SK-N-SH (cell line): ENCODE measurements around the gene ARHGEF17. TPM values are rescaled to one million over a fixed set of nuclear protein-coding genes. Genes with fewer than 3 reads are reported as not detected.
A peak's percentile ranks its signal among the peaks of the same experiment; 100 is the strongest.

ENCODE experiments used
- CTCF ChIA-PET: fragments of 300-600, 350-600 bp; formaldehyde crosslinking; extraction: SDS; loops from one replicate; lab custom pipeline; 2021; lab: Yijun Ruan, JAX
- POLR2A ChIA-PET: fragments of 350-600 bp; sonication (Branson Sonifier 250); formaldehyde crosslinking; extraction: SDS; loops from one replicate; lab custom pipeline; 2020; ENCODE audit warnings: antibody characterized with exemption, inconsistent platforms; lab: Yijun Ruan, JAX
- DNase-seq: peaks from one replicate; pipeline ENCODE4 v3.0.0; 2012
- H2AFZ ChIP-seq: fragments of 200-600 bp; sonication (generic); 2 replicates; pipeline ENCODE4 v1.8.1; 2016; ENCODE audit warnings: antibody characterized with exemption, mild to moderate bottlenecking, low read depth
- H3F3A ChIP-seq: fragments of 200-600 bp; sonication (generic); replicated peaks from 2 replicates; pipeline ENCODE3; 2016; ENCODE audit warnings: antibody characterized with exemption, mild to moderate bottlenecking; ENCODE audit not compliant: insufficient read depth
- H3K27ac ChIP-seq, 2 experiments: fragments of 200-500 bp in 1 of 2; fragments of 200-600 bp in 1 of 2; sonication (Bioruptor generic) in 1 of 2; sonication (generic), shearing (Covaris generic) in 1 of 2; 2 replicates each; pipeline versions ENCODE4 v1.5.1 to v1.6.1; 2014 to 2016; ENCODE audit warnings: low read depth in 2 of 2, inconsistent platforms in 1 of 2, low read length in 1 of 2, mild to moderate bottlenecking in 1 of 2, mixed read lengths in 1 of 2
- H3K27me3 ChIP-seq: fragments of 200-600 bp; sonication (generic), shearing (Covaris generic); 2 replicates; pipeline ENCODE4 v1.6.1; 2016; ENCODE audit warnings: mixed run types; ENCODE audit not compliant: insufficient read depth
- H3K36me3 ChIP-seq, 2 experiments: fragments of 200-500 bp in 1 of 2; fragments of 200-600 bp in 1 of 2; sonication (Bioruptor generic) in 1 of 2; sonication (generic) in 1 of 2; replicated peaks in 1 of 2; 2 replicates each; pipeline versions ENCODE3 to v1.5.1; 2014 to 2016; ENCODE audit warnings: low read length in 1 of 2, mild to moderate bottlenecking in 1 of 2; ENCODE audit not compliant: insufficient read depth in 2 of 2, control insufficient read depth in 1 of 2
- H3K4me1 ChIP-seq, 2 experiments: fragments of 200-500 bp in 1 of 2; fragments of 200-600 bp in 1 of 2; sonication (Bioruptor generic) in 1 of 2; sonication (generic), shearing (Covaris generic) in 1 of 2; 2 replicates each; pipeline versions ENCODE4 v1.5.1 to v1.6.1; 2014 to 2016; ENCODE audit warnings: low read depth in 1 of 2, low read length in 1 of 2, mixed run types in 1 of 2; ENCODE audit not compliant: insufficient read depth in 2 of 2, control insufficient read depth in 1 of 2
- H3K4me2 ChIP-seq: fragments of 200-600 bp; sonication (generic), shearing (Covaris generic); 2 replicates; pipeline ENCODE4 v1.6.1; 2017; ENCODE audit warnings: mixed run types
- H3K4me3 ChIP-seq, 2 experiments: fragments of 200-500 bp in 1 of 2; fragments of 200-600 bp in 1 of 2; sonication (Bioruptor generic) in 1 of 2; sonication (generic), shearing (Covaris generic) in 1 of 2; 2 replicates each; pipeline versions ENCODE4 v1.5.1 to v1.8.1; 2014 to 2016; ENCODE audit warnings: low read depth in 2 of 2, inconsistent platforms in 1 of 2, low read length in 1 of 2, mild to moderate bottlenecking in 1 of 2, mixed read lengths in 1 of 2, moderate library complexity in 1 of 2
- H3K79me2 ChIP-seq: fragments of 200-600 bp; sonication (generic); 2 replicates; pipeline ENCODE4 v1.8.1; 2017; ENCODE audit warnings: mild to moderate bottlenecking; ENCODE audit not compliant: insufficient read depth
- H3K9ac ChIP-seq: fragments of 200-600 bp; sonication (generic); 2 replicates; pipeline ENCODE4 v1.6.1; 2017; ENCODE audit warnings: mixed run types
- H3K9me2 ChIP-seq: fragments of 200-600 bp; sonication (generic); 2 replicates; pipeline ENCODE4 v1.6.1; 2017; ENCODE audit warnings: mixed run types
- H3K9me3 ChIP-seq: fragments of 200-600 bp; sonication (generic); 2 replicates; pipeline ENCODE4 v1.6.1; 2017; ENCODE audit warnings: mixed run types, mild to moderate bottlenecking, moderate library complexity
- H4K20me1 ChIP-seq: fragments of 200-600 bp; sonication (generic); 2 replicates; pipeline ENCODE4 v1.6.1; 2017; ENCODE audit warnings: mild to moderate bottlenecking, mixed run types; ENCODE audit not compliant: insufficient read depth
- CHD2 ChIP-seq: fragments of 150-350 bp; IDR thresholded peaks from 2 replicates; pipeline ENCODE4 v1.6.1; 2018; ENCODE audit warnings: low read length; ENCODE audit not compliant: partially characterized antibody
- ELF1 ChIP-seq: IDR thresholded peaks from 2 replicates; pipeline ENCODE4 v1.4.0; 2012
- EP300 ChIP-seq, 2 experiments: IDR thresholded peaks; 2 replicates each; pipeline versions ENCODE4 v1.4.0 to v1.6.1; 2012; ENCODE audit warnings: borderline replicate concordance in 1 of 2, low read depth in 1 of 2, low read length in 1 of 2
- EZH2phosphoT487 ChIP-seq: fragments of 200-600 bp; sonication (generic); IDR thresholded peaks from 2 replicates; pipeline ENCODE4 v1.6.1; 2017; ENCODE audit warnings: low read depth, mixed run types, mild to moderate bottlenecking, antibody characterized with exemption, moderate library complexity, borderline replicate concordance
- FOSL2 ChIP-seq: IDR thresholded peaks from 2 replicates; pipeline ENCODE4 v1.4.0; 2012; ENCODE audit warnings: low read depth, mild to moderate bottlenecking, moderate library complexity, borderline replicate concordance
- FOXJ3 ChIP-seq: sonication (generic); formaldehyde crosslinking; IDR thresholded peaks from 2 replicates; pipeline ENCODE4 v1.5.1; 2020; ENCODE audit warnings: mild to moderate bottlenecking, missing genetic modification reagents
- GATA2 ChIP-seq: sonication (generic); formaldehyde crosslinking; IDR thresholded peaks from 2 replicates; pipeline ENCODE4 v1.5.0; 2020; ENCODE audit warnings: mild to moderate bottlenecking, missing genetic modification reagents
- MAX ChIP-seq: IDR thresholded peaks from 2 replicates; pipeline ENCODE4 v1.4.0; 2012; ENCODE audit warnings: low read depth
- MXI1 ChIP-seq: IDR thresholded peaks from 2 replicates; pipeline ENCODE4 v1.6.1; 2012; ENCODE audit warnings: mild to moderate bottlenecking, low read depth, low read length, improper control_type of control experiment
- NFIC ChIP-seq: IDR thresholded peaks from 2 replicates; pipeline ENCODE4 v1.4.0; 2012; ENCODE audit warnings: borderline replicate concordance
- RAD21 ChIP-seq: IDR thresholded peaks from 2 replicates; pipeline ENCODE4 v1.6.1; 2012; ENCODE audit warnings: mild to moderate bottlenecking, low read length
- RCOR1 ChIP-seq: fragments of 150-350 bp; IDR thresholded peaks from 2 replicates; pipeline ENCODE4 v1.6.1; 2017; ENCODE audit warnings: antibody characterized with exemption, low read length
- RFX5 ChIP-seq: IDR thresholded peaks from 2 replicates; pipeline ENCODE4 v1.6.1; 2012; ENCODE audit warnings: mild to moderate bottlenecking, improper control_type of control experiment, low read length
- SIN3A ChIP-seq: IDR thresholded peaks from 2 replicates; pipeline ENCODE4 v1.6.1; 2012; ENCODE audit warnings: low read depth, mild to moderate bottlenecking, low read length, moderate library complexity, borderline replicate concordance
- SMC3 ChIP-seq: IDR thresholded peaks from 2 replicates; pipeline ENCODE4 v1.6.1; 2012; ENCODE audit warnings: low read depth, low read length, improper control_type of control experiment
- TAF1 ChIP-seq: IDR thresholded peaks from 2 replicates; pipeline ENCODE4 v1.6.1; 2012; ENCODE audit warnings: low read depth, mild to moderate bottlenecking, low read length, moderate library complexity, borderline replicate concordance
- TEAD4 ChIP-seq: IDR thresholded peaks from 2 replicates; pipeline ENCODE4 v1.4.0; 2012; ENCODE audit warnings: mild to moderate bottlenecking, borderline replicate concordance; ENCODE audit not compliant: insufficient read depth
- USF2 ChIP-seq: fragments of 150-350 bp; IDR thresholded peaks from 2 replicates; pipeline ENCODE4 v1.6.1; 2017; ENCODE audit warnings: antibody characterized with exemption, low read length, low read depth, borderline replicate concordance
- YY1 ChIP-seq: IDR thresholded peaks from 2 replicates; pipeline ENCODE4 v1.4.0; 2012; ENCODE audit warnings: low read depth, mild to moderate bottlenecking
- WGBS: methylation state at CpG from one replicate; pipeline ENCODE4 v1.1.6; 2017; ENCODE audit warnings: low lambda C conversion rate; 5-methylcytosine and 5-hydroxymethylcytosine counted together
- polyA plus RNA-seq, 3 experiments: library from polyadenylated mRNA; depleted of rRNA; stranded (reverse); fragments of >200 nt; gene quantifications; 2 replicates each; pipeline ENCODE4 v1.2.3, GENCODE V29; 2012
- TF ChIP-seq, protein P1 (sequence below): fragments of 200-600 bp; sonication (generic); IDR thresholded peaks from 2 replicates; pipeline ENCODE4 v1.6.1; 2017; ENCODE audit warnings: antibody characterized with exemption, mild to moderate bottlenecking, moderate library complexity

Gene ARHGEF17
- polyA plus RNA-seq, 1 of the 3 experiments (the other 2 are of a cell fraction) = 45.9 TPM

- H3K36me3 ChIP-seq = peaks cover 9 to 38% of the 10 kb centered on the region in 2 experiments
- no peaks in the 10 kb centered on the region for H3K79me2 ChIP-seq
- TF ChIP-seq MXI1 (0 out of 2 replicates have a peak, but pooled peaks have one; percentile 38), USF2 (no peak), SMC3 (peak; percentile 94), CHD2 (peak; percentile 19), RAD21 (peak; percentile 94)
- TF ChIP-seq, protein P1, sequence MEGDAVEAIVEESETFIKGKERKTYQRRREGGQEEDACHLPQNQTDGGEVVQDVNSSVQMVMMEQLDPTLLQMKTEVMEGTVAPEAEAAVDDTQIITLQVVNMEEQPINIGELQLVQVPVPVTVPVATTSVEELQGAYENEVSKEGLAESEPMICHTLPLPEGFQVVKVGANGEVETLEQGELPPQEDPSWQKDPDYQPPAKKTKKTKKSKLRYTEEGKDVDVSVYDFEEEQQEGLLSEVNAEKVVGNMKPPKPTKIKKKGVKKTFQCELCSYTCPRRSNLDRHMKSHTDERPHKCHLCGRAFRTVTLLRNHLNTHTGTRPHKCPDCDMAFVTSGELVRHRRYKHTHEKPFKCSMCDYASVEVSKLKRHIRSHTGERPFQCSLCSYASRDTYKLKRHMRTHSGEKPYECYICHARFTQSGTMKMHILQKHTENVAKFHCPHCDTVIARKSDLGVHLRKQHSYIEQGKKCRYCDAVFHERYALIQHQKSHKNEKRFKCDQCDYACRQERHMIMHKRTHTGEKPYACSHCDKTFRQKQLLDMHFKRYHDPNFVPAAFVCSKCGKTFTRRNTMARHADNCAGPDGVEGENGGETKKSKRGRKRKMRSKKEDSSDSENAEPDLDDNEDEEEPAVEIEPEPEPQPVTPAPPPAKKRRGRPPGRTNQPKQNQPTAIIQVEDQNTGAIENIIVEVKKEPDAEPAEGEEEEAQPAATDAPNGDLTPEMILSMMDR = peak; percentile 81
- no peak overlapping the region for H3K27ac ChIP-seq
- no peaks in the 10 kb centered on the region for H3K4me1 ChIP-seq
- H4K20me1 ChIP-seq = no peaks in the 10 kb centered on the region
- no peak overlapping the region for H3K9ac ChIP-seq
- H3K9me2 ChIP-seq = no peaks in the 10 kb centered on the region
- CTCF ChIA-PET = interaction anchor here (1.0 to 10.2 kb wide), 16 partner anchors 10 to 299 kb away, joined by 3 to 122 read pairs (median 4); no protein-coding TSS in a partner anchor
- no peak overlapping the region for H2AFZ ChIP-seq
- H3K4me2 ChIP-seq = no peak overlapping the region
- H3F3A ChIP-seq = peaks cover 5% of the 10 kb centered on the region
- H3K4me3 ChIP-seq = no peak overlapping the region
- H3K9me3 ChIP-seq = no peaks in the 10 kb centered on the region
- DNase-seq = peak; percentile 84
- POLR2A ChIA-PET = no interaction called here
- H3K27me3 ChIP-seq = no peaks in the 10 kb centered on the region
- 77% methylated on average over 4 of the region's 4 CpGs for WGBS
These were observed 96.0 kb downstream of the ARHGEF17 start for GRCh38 chr11:73404048-73404447.

DNA sequence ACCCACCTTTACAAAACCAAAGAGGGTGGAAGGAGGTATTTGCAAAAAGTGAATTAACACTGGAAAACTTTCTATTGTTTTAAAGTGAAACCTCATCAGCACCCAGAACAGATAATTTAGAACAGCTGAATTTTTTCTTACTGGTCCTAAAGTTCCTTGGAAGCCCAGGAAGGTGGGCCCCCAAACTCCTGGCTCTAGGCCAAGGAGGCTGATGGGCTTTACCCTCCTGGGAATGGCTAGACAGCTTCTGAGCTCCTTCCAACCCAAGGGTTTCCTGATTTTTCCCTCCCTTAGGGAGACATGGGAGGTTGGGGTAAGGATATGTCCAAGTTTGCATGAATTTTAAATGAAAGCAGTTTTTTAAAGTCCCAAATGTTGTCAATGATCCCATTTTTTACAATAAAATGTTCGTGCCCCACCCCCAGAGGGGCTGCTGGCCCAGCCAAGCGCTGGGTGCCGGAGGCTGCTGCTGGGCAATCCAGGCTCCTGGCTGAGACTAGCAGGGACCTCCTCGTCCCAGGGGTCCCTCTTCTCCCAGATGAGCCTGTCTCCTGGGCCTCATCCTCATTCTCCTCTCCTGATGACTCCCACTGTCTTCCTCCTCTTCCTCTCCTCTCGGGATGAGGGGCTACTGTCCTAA, 96.5 kb downstream of the ARHGEF17 start:
- no peak overlapping the region for H2AFZ ChIP-seq
- WGBS = 85% methylated on average over 5 of the region's 5 CpGs
- no peaks in the 10 kb centered on the region for H4K20me1 ChIP-seq
- H3K36me3 ChIP-seq = peaks cover 9 to 41% of the 10 kb centered on the region in 2 experiments
- no peak for DNase-seq
- H3K9ac ChIP-seq = no peak overlapping the region
- CTCF ChIA-PET = interaction anchor here (1.0 to 10.2 kb wide), 10 partner anchors 10 to 257 kb away, joined by 3 to 122 read pairs (median 7); no protein-coding TSS in a partner anchor
- H3F3A ChIP-seq = no peaks in the 10 kb centered on the region
- H3K79me2 ChIP-seq = no peaks in the 10 kb centered on the region
- no peak overlapping the region for H3K4me3 ChIP-seq
- no peaks in the 10 kb centered on the region for H3K9me3 ChIP-seq
- POLR2A ChIA-PET = no interaction called here
- no peak overlapping the region for H3K4me2 ChIP-seq
- TF ChIP-seq EP300 (IDR thresholded peaks at IDR 0.05; ENCODE audit: borderline replicate concordance in 1 of 2, low read depth in 1 of 2, low read length in 1 of 2) (no peak), RFX5 (no peak), RAD21 (no peak), RCOR1 (no peak), ELF1 (no peak), NFIC (no peak), FOXJ3 (CRISPR knock-in tag) (no peak), MAX (no peak), GATA2 (CRISPR knock-in tag) (no peak), FOSL2 (no peak), TEAD4 (no peak), CHD2 (no peak), SMC3 (no peak), SIN3A (no peak), EZH2phosphoT487 (no peak), TAF1 (no peak), YY1 (no peak)
- TF ChIP-seq, protein P1 = no peak
- H3K9me2 ChIP-seq = no peaks in the 10 kb centered on the region
- H3K4me1 ChIP-seq = no peaks in the 10 kb centered on the region
- H3K27ac ChIP-seq = no peak overlapping the region
- H3K27me3 ChIP-seq = no peaks in the 10 kb centered on the region
